Right ventricle myocardium superior (tissue), 1 donor: ENCODE measurements around the gene ATP8B2. TPM values are rescaled to one million over a fixed set of nuclear protein-coding genes. Genes with fewer than 3 reads are reported as not detected.
"Not testable (repeated sequence)": the region's sequence is repeated elsewhere in the genome, so short reads cannot be mapped to it uniquely, and the experiment has no call there.

Experiments used
- ATAC-seq: fragments of 200-7000 bp; cut with Tn5 transposase; one replicate; pipeline ENCODE4 v1.9.1; 2020; ENCODE audit warnings: mild to moderate bottlenecking; ENCODE audit not compliant: poor library complexity
- DNase-seq: peaks from one replicate; pipeline ENCODE4 v3.0.0-alpha.2; 2020
- intact Hi-C: fragments of 100-400 bp; cut with DNase I; formaldehyde crosslinking; loops from one replicate; pipeline ENCODE4 v1.11.2; 2022
- total RNA-seq: library from RNA; stranded (reverse); fragmentation: NEBNext Ultra II Directional; extraction: Animal tissue kit (Norgen Biotek cat#: 25700); gene quantifications from one replicate; pipeline ENCODE4 v1.2.1, GENCODE V29; 2021
- donor health status: DM: no; HTN: yes; CAD: no; lungs with severe emphysema.

ATP8B2 gene
- total RNA-seq, 1 donor from 2014 or later, result 11.0 TPM

GRCh38 chr1:154371436-154371835 lies 46.1 kb downstream of the ATP8B2 start:
- intact Hi-C loops, result no loop called here
- no peak for DNase-seq
- no peak for ATAC-seq

- ATAC-seq, DNase-seq, intact Hi-C loops: not testable (repeated sequence)
Observed at GRCh38 chr1:154373777-154374357, 48.5 kb downstream of the ATP8B2 start.

- intact Hi-C loops, result no loop called here
- no peak for ATAC-seq
Observed at GRCh38 chr1:154379301-154379700, 54.0 kb downstream of the ATP8B2 start.

GRCh38 chr1:154384650-154385489 lies 59.5 kb downstream of the ATP8B2 start:
- intact Hi-C loops, result no loop called here
- DNase-seq (no peak), ATAC-seq (no peak)

More at GRCh38 chr1:154379301-154379700, 54.0 kb downstream of the ATP8B2 start:
- no peak for DNase-seq

- no peak for ATAC-seq
- intact Hi-C loops, result no loop called here
- DNase-seq, result no peak
Observed at GRCh38 chr1:154386643-154387352, 61.5 kb downstream of the ATP8B2 start.

- no peak for DNase-seq
- intact Hi-C loops, result no loop called here
- ATAC-seq, result no peak
Observed at GRCh38 chr1:154391086-154391770, 65.9 kb downstream of the ATP8B2 start.

- ATAC-seq (no peak), DNase-seq (no peak)
- intact Hi-C loops, result no loop called here
Observed at GRCh38 chr1:154398141-154398540, 72.8 kb downstream of the ATP8B2 start.

- no peak for ATAC-seq
- intact Hi-C loops, result no loop called here
- DNase-seq, result no peak
Observed at GRCh38 chr1:154398678-154399077, 73.4 kb downstream of the ATP8B2 start.

- ATAC-seq, result no peak
- no peak for DNase-seq
- intact Hi-C loops, result loop anchor here (5.0 to 10.0 kb wide), 2 partner anchors 37 to 64 kb away; no protein-coding TSS in a partner anchor
Observed at GRCh38 chr1:154400381-154400801, 75.1 kb downstream of the ATP8B2 start.

Other genes starting within 250 kb of the ATP8B2 start
- gene NUP210L, start 170.5 kb upstream of the ATP8B2 start, total RNA-seq, result 0.43 TPM
- gene TPM3, start 133.4 kb upstream of the ATP8B2 start, total RNA-seq, result 80.9 TPM
- gene CFAP141, start 119.2 kb upstream of the ATP8B2 start, total RNA-seq, result not detected
- 91.2 TPM for gene UBAP2L, start 104.6 kb upstream of the ATP8B2 start, total RNA-seq
- gene HAX1, start 52.9 kb upstream of the ATP8B2 start, total RNA-seq, result 166 TPM
- gene AQP10, start 4.4 kb upstream of the ATP8B2 start, total RNA-seq, result 0.08 TPM
- 10.3 TPM for gene IL6R, start 79.8 kb downstream of the ATP8B2 start, total RNA-seq
- 2.5 TPM for gene TDRD10, start 176.7 kb downstream of the ATP8B2 start, total RNA-seq
- gene SHE, start 176.9 kb downstream of the ATP8B2 start, total RNA-seq, result 11.0 TPM
- gene UBE2Q1, start 233.1 kb downstream of the ATP8B2 start, total RNA-seq, result 46.6 TPM
- not detected for gene CHRNB2, start 242.3 kb downstream of the ATP8B2 start, total RNA-seq